Activated CD4-positive, alpha-beta T cell treated with anti-CD3 and anti-CD28 coated beads, Interleukin-2, amount 50 U/mL, for 4 hours (primary cell): ENCODE measurements around the gene TFEC.
"Not testable (repeated sequence)": the region's sequence is repeated elsewhere in the genome, so short reads cannot be mapped to it uniquely, and the experiment has no call there.

ENCODE experiments used
- DNase-seq, 2 experiments: peaks; one replicate each; pipeline ENCODE4 v3.0.0-alpha.2; 2020

The TFEC gene

GRCh38 chr7:115987486-115987885, 43.1 kb downstream of the TFEC start:
- no peak for DNase-seq

- DNase-seq = no peak
These were observed 46.5 kb downstream of the TFEC start for GRCh38 chr7:115984105-115984504.

- no peak for DNase-seq
These were observed 50.4 kb downstream of the TFEC start for GRCh38 chr7:115980159-115980558.

GRCh38 chr7:115976651-115977050, 53.9 kb downstream of the TFEC start:
- DNase-seq = no peak

GRCh38 chr7:115975766-115976165, 54.8 kb downstream of the TFEC start:
- no peak for DNase-seq

DNA sequence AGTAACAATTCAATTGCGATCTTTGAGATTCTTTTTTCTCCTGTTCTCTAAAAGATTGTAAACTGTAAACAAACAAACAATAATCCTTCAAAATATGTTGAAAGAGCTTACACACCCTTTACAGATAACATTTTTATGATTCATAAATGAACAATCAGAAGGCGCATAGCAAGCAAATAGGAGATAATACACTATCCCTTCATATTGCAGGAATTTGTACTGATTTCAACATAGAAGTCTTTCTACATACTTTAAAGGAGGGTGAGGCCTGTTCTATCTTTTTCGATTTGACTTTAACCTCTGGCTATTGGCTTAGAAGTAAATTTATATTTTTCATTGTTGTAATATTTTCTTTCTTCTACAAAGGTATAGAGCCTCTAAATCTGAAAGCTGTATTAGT, 57.2 kb downstream of the TFEC start:
- DNase-seq = no peak

DNA sequence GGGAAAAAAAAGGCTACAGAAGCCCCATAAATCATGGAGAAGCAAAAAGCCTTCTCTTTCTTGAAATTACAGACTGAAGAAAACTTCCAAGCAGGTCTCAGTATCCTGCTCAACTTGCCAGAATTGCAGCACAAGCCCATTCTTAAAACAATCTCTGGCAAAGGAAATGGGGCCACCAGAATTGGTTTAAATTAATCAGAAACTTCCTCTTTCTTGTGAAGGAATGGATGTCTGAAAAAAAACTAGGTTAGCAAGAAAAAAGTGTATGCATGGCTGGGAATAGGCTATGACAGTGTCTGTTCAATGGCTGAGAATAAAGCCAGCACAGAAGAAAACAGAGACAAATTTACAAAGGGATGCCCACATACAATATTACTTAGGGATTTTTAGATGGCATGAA, 59.1 kb downstream of the TFEC start:
- no peak for DNase-seq

GRCh38 chr7:115968596-115968995, 62.0 kb downstream of the TFEC start:
- DNase-seq = no peak

- DNase-seq = no peak
These were observed 62.4 kb downstream of the TFEC start for GRCh38 chr7:115968171-115968570.

GRCh38 chr7:115965796-115966475, 64.6 kb downstream of the TFEC start:
- no peak for DNase-seq

- DNase-seq = no peak
These were observed 65.3 kb downstream of the TFEC start for GRCh38 chr7:115965236-115965635.

DNA sequence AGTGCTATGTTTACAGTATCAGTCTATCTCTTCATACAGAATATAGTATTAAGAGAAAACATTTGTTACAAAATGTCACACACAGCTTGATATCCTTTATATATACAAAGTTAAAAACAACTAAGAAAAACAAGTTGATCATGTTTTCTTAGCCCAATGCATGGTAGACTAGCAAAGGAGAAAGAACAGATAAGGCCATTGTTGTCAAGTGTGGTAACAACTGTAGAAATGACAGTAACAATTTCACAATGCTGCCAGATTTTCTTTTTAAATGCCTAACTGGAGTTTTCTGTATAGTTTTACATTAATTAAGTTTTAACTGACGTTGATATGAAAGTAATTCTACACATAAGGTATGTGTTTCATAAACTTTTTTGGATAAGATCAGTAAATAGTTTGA, 65.8 kb downstream of the TFEC start:
- DNase-seq = no peak

- DNase-seq = no peak
These were observed 68.2 kb downstream of the TFEC start for GRCh38 chr7:115962340-115962739.

DNA sequence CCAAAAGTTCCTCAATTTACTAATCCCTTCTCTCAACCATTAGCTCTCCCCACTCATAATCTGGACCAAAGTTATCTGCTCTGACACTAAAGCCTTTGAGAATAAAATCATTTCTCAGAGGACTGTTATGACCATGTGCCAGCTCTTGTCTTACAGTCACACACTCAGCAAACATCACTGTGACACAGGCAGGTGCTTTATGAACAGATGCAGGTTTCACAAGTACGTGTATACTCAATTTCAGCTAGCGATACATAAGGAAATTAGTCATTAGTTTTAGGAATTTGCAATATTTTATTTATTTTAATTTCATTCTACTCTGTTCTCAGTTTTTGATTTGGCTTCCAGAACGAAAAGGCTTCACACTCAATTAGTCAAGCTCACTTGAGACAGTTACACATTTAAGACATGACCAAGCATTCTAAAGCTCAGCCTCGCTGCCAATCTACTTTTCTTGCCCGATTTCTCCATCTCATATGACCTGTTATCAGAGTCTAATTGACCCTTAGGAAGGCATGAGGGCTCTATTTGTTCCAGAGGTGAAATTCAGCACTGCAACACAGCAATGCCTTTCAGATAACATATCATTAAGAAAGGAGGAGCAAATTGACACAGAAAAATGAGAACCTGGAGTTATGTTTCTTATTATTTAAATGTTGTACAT, 76.8 kb downstream of the TFEC start:
- DNase-seq = no peak

DNA sequence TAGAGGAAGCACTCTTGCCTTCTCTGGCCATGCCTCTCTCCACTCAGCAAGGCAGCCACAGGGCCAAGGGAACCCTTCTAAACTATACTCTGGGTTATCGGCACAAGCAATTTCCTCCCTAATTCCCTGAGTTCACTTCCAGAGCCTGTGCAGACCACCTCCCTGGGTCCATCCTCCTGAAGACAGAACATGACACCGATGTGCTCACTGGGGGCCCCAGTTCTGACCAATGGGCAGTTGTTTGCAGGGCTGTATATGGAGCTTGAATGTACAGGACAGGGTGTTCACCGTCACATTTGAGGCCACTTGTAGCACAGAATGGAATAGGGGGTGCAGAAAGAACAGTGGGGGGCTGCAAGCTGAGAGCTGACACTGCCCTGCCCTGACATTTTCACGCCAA, 77.7 kb downstream of the TFEC start:
- no peak for DNase-seq

DNA sequence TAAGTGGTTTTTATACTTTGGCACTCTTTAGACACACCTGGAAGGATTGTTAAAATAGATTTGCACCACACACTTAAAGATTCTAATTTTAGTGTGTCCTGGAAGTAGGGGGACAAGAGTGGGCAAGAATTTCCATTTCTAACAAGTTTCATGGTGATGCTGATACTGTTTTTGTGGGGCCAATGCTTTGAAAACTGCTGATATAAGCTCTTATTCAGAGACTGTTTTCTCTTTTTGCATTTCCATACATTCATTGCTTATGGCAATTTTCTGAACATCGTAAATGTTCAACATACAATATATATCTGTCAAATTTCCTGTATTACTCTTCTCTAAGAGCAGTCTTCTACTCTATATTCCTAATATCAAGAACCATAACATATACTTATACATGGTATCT, 79.0 kb downstream of the TFEC start:
- DNase-seq = no peak

DNA sequence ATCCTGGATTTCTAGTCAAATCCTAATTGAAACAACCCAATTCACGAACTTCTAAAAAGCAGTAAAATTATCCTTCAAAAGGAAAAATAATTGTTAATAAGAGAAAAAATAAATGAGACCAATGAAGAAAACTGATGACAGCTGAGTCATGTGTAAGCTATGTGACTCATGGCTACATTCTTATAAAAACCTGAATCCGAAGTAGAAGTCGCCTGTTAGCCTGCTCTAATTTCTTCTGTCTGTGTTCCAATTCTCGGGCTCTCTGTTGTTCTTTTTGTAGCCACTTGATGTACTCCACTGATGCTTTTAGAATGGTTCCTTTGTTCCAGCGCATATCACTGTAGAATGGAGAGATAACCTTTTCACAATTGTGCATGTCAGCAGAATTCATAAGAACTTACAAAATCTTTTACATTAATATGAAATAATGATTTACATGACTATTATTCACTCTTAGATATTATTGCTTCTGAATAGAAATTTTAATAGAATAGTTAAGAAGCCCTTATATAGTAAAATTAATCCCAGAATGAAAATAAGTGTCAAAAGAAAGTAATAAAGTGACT, 88.8 kb downstream of the TFEC start:
- DNase-seq = no peak

- DNase-seq = no peak
These were observed 90.0 kb downstream of the TFEC start for GRCh38 chr7:115940460-115941060.

- no peak for DNase-seq
These were observed 92.6 kb downstream of the TFEC start for GRCh38 chr7:115937960-115938359.

DNA sequence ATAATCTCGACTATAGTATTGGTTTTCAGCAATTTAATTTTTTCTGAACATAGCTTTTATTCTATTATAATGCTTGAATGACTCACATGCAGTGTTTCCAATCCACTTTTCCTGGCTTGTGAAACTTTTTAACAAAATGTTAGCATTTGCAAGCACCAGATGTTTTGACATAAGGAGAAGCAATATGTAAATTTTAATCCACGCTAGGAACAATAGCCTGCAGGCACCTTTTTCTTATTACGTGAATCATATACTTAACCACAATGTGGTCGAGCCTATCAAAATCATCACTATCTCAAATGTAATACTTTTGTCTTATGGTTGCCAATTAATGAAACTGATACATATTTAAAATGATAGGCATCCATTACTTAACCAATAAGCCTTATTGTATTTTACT, 97.1 kb downstream of the TFEC start:
- DNase-seq = no peak

DNA sequence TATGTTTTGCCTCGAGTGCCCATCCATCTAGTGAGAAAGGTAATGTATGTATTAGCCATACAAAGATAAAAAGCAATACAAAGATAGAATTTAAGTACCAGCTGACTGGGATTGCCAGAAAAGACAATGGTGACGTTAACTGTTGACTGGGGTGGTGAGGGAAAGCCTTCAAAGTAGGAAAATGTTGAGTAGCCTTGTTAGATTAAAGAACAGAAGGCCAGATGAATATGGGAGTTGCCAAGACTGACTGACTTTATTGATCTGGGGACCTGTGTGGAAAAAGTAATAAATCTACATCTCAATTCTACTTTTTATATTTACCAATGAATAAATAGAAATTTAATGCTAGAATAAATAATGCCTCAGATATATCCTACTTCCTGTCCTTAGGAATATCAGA, 97.7 kb downstream of the TFEC start:
- DNase-seq = no peak

DNA sequence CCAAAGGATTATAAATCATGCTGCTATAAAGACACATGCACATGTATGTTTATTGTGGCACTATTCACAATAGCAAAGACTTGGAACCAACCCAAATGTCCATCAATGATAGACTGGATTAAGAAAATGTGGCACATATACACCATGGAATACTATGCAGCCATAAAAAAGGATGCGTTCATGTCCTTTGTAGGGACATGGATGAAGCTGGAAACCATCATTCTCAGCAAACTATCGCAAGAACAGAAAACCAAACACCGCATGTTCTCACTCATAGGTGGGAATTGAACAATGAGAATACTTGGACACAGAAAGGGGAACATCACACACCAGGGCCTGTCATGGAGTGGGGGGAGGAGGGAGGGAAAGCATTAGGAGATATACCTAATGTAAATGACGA, 100.4 kb downstream of the TFEC start:
- not testable (repeated sequence) for DNase-seq

- DNase-seq = not testable (repeated sequence)
These were observed 100.8 kb downstream of the TFEC start for GRCh38 chr7:115929736-115930135.

- DNase-seq = no peak
These were observed 106.2 kb downstream of the TFEC start for GRCh38 chr7:115924411-115924810.
